Measurements from ENCODE around the gene SMPD1. TPM values are rescaled to one million over a fixed set of nuclear protein-coding genes. Genes with fewer than 3 reads are reported as not detected.

The SMPD1 gene
- total and polyA plus RNA-seq, 2 experiments from 2014 or later: 0.76 to 0.97 TPM

DNA sequence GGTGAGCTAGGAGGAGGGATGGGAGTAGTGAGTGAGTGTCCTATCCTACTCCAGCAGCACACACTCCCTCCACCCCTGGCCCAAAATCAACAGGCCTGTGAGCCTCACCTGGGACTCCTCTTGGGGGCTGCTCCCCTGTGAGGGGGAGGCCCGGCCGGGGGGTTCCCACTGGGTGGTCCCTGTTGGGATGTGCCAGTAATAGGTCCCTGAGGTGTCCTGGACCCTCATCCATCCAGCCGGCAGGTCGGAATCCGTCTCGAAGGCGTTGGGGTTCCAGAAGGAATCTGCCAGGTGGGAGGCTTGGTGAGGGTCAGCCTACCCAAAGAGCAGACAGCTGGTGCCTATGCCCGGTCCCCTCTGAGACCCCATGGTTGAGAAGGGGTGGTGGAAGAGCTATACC lies 13.3 kb downstream of the SMPD1 start (continued):
- TF ChIP-seq, protein P1, sequence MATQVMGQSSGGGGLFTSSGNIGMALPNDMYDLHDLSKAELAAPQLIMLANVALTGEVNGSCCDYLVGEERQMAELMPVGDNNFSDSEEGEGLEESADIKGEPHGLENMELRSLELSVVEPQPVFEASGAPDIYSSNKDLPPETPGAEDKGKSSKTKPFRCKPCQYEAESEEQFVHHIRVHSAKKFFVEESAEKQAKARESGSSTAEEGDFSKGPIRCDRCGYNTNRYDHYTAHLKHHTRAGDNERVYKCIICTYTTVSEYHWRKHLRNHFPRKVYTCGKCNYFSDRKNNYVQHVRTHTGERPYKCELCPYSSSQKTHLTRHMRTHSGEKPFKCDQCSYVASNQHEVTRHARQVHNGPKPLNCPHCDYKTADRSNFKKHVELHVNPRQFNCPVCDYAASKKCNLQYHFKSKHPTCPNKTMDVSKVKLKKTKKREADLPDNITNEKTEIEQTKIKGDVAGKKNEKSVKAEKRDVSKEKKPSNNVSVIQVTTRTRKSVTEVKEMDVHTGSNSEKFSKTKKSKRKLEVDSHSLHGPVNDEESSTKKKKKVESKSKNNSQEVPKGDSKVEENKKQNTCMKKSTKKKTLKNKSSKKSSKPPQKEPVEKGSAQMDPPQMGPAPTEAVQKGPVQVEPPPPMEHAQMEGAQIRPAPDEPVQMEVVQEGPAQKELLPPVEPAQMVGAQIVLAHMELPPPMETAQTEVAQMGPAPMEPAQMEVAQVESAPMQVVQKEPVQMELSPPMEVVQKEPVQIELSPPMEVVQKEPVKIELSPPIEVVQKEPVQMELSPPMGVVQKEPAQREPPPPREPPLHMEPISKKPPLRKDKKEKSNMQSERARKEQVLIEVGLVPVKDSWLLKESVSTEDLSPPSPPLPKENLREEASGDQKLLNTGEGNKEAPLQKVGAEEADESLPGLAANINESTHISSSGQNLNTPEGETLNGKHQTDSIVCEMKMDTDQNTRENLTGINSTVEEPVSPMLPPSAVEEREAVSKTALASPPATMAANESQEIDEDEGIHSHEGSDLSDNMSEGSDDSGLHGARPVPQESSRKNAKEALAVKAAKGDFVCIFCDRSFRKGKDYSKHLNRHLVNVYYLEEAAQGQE (IDR thresholded peaks at IDR 0.05; ENCODE audit: unreplicated experiment): no peak
- no peak for TF ChIP-seq EZH2 (IDR thresholded peaks at IDR 0.05; ENCODE audit: low read depth, unreplicated experiment)
- no peak for TF ChIP-seq EZH2phosphoT487 (IDR thresholded peaks at IDR 0.05; ENCODE audit: unreplicated experiment)
- TF ChIP-seq JUNB (IDR thresholded peaks at IDR 0.05; ENCODE audit: unreplicated experiment): no peak
- TF ChIP-seq, protein P2, sequence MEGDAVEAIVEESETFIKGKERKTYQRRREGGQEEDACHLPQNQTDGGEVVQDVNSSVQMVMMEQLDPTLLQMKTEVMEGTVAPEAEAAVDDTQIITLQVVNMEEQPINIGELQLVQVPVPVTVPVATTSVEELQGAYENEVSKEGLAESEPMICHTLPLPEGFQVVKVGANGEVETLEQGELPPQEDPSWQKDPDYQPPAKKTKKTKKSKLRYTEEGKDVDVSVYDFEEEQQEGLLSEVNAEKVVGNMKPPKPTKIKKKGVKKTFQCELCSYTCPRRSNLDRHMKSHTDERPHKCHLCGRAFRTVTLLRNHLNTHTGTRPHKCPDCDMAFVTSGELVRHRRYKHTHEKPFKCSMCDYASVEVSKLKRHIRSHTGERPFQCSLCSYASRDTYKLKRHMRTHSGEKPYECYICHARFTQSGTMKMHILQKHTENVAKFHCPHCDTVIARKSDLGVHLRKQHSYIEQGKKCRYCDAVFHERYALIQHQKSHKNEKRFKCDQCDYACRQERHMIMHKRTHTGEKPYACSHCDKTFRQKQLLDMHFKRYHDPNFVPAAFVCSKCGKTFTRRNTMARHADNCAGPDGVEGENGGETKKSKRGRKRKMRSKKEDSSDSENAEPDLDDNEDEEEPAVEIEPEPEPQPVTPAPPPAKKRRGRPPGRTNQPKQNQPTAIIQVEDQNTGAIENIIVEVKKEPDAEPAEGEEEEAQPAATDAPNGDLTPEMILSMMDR (conservative IDR thresholded peaks at IDR 0.05; ENCODE audit: low read depth in 2 of 2): no peak
- TF ChIP-seq ZNF331 (CRISPR knock-in tag; IDR thresholded peaks at IDR 0.05; ENCODE audit: low read depth): no peak

DNA sequence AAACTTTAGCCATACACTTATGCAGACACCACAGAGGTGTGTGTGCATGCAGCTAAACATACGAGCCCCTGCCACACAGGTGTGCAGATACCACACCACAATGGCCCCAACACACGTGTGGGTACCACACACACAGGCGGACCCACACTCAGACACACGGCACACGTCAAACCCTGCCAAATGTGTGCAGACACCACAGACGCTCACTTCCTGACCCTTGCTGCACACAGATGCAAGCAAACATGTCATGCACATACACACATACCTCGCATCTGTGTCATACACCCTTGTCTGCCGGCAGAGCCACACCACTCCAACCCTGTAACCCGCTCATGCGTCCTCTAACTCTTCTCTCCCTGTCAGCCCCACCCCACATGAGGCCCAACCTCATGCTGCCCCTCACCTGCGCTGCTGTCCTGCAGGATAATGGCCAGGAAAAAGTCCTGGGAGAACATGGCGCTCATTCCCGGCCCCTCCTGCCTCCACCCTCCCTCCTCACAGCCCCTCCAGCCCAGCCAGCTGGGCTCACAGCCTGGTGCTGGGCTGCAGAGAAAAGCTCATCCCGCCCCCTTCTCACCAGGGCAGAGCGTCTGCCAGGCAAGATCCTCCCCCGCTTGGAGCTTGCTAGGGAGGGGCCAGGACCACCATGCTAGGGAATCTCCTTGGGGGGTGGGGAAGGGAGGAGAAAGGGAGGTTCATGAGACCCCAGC lies 14.2 kb downstream of the SMPD1 start:
- Histone ChIP-seq H3K79me2 (replicated peaks; ENCODE audit: insufficient read depth) (no peaks in the 10 kb centered on the region), H4K20me1 (replicated peaks; ENCODE audit: insufficient read depth) (no peaks in the 10 kb centered on the region), H3K4me3 (peak overlapping the region; percentile 35; the same call in 1 of the 2 replicates), H3F3A (replicated peaks; ENCODE audit: low read depth) (no peaks in the 10 kb centered on the region), H3K36me3 (ENCODE audit: insufficient read depth) (no peaks in the 10 kb centered on the region), H2AFZ (no peak overlapping the region), H3K27ac (ENCODE audit: low read depth) (no peak overlapping the region), H3K4me2 (peak overlapping the region; percentile 65; the same call in 1 of the 2 replicates), H3K9me2 (ENCODE audit: insufficient read depth) (no peaks in the 10 kb centered on the region), H3K4me1 (ENCODE audit: insufficient read depth) (peaks cover 5% of the 10 kb centered on the region; the same call in 1 of the 2 replicates), H3K27me3 (ENCODE audit: insufficient read depth) (no peaks in the 10 kb centered on the region)
- Mint-ChIP-seq H3K9me3 (no peaks in the 10 kb centered on the region), H3K27me3 (ENCODE audit: insufficient read depth, low read depth, poor library complexity) (peaks cover 11% of the 10 kb centered on the region), H3K27ac (peak overlapping the region; percentile 26; the same call in 1 of the 2 replicates), H3K4me3 (no peak overlapping the region), H3K4me1 (peaks cover 16% of the 10 kb centered on the region), H3K36me3 (ENCODE audit: low read depth) (no peaks in the 10 kb centered on the region; the same call in 2 of the 3 replicates)
- no peak for DNase-seq (ENCODE audit: low spot score)
- peak; percentile 64 for ATAC-seq
- TF ChIP-seq JUNB (IDR thresholded peaks at IDR 0.05; ENCODE audit: unreplicated experiment) (no peak), CREB1 (CRISPR knock-in tag; IDR thresholded peaks at IDR 0.05; ENCODE audit: low read depth) (no peak), STAT1 (IDR thresholded peaks at IDR 0.05; ENCODE audit: unreplicated experiment) (no peak)
- TF ChIP-seq, protein P3, sequence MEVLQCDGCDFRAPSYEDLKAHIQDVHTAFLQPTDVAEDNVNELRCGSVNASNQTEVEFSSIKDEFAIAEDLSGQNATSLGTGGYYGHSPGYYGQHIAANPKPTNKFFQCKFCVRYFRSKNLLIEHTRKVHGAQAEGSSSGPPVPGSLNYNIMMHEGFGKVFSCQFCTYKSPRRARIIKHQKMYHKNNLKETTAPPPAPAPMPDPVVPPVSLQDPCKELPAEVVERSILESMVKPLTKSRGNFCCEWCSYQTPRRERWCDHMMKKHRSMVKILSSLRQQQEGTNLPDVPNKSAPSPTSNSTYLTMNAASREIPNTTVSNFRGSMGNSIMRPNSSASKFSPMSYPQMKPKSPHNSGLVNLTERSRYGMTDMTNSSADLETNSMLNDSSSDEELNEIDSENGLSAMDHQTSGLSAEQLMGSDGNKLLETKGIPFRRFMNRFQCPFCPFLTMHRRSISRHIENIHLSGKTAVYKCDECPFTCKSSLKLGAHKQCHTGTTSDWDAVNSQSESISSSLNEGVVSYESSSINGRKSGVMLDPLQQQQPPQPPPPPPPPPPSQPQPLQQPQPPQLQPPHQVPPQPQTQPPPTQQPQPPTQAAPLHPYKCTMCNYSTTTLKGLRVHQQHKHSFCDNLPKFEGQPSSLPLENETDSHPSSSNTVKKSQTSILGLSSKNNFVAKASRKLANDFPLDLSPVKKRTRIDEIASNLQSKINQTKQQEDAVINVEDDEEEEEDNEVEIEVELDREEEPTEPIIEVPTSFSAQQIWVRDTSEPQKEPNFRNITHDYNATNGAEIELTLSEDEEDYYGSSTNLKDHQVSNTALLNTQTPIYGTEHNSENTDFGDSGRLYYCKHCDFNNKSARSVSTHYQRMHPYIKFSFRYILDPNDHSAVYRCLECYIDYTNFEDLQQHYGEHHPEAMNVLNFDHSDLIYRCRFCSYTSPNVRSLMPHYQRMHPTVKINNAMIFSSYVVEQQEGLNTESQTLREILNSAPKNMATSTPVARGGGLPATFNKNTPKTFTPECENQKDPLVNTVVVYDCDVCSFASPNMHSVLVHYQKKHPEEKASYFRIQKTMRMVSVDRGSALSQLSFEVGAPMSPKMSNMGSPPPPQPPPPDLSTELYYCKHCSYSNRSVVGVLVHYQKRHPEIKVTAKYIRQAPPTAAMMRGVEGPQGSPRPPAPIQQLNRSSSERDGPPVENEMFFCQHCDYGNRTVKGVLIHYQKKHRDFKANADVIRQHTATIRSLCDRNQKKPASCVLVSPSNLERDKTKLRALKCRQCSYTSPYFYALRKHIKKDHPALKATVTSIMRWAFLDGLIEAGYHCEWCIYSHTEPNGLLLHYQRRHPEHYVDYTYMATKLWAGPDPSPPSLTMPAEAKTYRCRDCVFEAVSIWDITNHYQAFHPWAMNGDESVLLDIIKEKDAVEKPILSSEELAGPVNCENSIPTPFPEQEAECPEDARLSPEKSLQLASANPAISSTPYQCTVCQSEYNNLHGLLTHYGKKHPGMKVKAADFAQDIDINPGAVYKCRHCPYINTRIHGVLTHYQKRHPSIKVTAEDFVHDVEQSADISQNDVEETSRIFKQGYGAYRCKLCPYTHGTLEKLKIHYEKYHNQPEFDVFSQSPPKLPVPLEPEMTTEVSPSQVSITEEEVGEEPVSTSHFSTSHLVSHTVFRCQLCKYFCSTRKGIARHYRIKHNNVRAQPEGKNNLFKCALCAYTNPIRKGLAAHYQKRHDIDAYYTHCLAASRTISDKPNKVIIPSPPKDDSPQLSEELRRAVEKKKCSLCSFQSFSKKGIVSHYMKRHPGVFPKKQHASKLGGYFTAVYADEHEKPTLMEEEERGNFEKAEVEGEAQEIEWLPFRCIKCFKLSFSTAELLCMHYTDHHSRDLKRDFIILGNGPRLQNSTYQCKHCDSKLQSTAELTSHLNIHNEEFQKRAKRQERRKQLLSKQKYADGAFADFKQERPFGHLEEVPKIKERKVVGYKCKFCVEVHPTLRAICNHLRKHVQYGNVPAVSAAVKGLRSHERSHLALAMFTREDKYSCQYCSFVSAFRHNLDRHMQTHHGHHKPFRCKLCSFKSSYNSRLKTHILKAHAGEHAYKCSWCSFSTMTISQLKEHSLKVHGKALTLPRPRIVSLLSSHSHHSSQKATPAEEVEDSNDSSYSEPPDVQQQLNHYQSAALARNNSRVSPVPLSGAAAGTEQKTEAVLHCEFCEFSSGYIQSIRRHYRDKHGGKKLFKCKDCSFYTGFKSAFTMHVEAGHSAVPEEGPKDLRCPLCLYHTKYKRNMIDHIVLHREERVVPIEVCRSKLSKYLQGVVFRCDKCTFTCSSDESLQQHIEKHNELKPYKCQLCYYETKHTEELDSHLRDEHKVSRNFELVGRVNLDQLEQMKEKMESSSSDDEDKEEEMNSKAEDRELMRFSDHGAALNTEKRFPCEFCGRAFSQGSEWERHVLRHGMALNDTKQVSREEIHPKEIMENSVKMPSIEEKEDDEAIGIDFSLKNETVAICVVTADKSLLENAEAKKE (CRISPR knock-in tag; IDR thresholded peaks at IDR 0.05): no peak

Data from GM23338 (cell line).